ENCODE data around the gene TMTC2. TPM values are rescaled to one million over a fixed set of nuclear protein-coding genes. Genes with fewer than 3 reads are reported as not detected.

The TMTC2 gene
- total RNA-seq, 1 donor from 2014 or later: 20.2 TPM

GRCh38 chr12:82866227-82866775, 179.6 kb downstream of the TMTC2 start:
- no peak for DNase-seq (ENCODE audit: extremely low spot score, unreplicated experiment)
- H3K4me3 Mint-ChIP-seq (ENCODE audit: unreplicated experiment): no peak overlapping the region
- H3K27me3 Mint-ChIP-seq (ENCODE audit: unreplicated experiment): no peaks in the 10 kb centered on the region
- no peak for TF ChIP-seq CTCF (IDR thresholded peaks at IDR 0.05)
- peaks cover 7% of the 10 kb centered on the region for H3K36me3 Mint-ChIP-seq (ENCODE audit: unreplicated experiment)
- H3K27ac Mint-ChIP-seq (ENCODE audit: unreplicated experiment): no peak overlapping the region
- H3K4me1 Mint-ChIP-seq (ENCODE audit: unreplicated experiment): peaks cover 27% of the 10 kb centered on the region
- H3K9me3 Mint-ChIP-seq (ENCODE audit: unreplicated experiment): no peaks in the 10 kb centered on the region

GRCh38 chr12:82866946-82867345, 180.2 kb downstream of the TMTC2 start:
- H3K4me1 Mint-ChIP-seq (ENCODE audit: unreplicated experiment): peaks cover 24% of the 10 kb centered on the region
- H3K27me3 Mint-ChIP-seq (ENCODE audit: unreplicated experiment): no peaks in the 10 kb centered on the region
- no peak for DNase-seq (ENCODE audit: extremely low spot score, unreplicated experiment)
- no peak overlapping the region for H3K4me3 Mint-ChIP-seq (ENCODE audit: unreplicated experiment)
- no peaks in the 10 kb centered on the region for H3K9me3 Mint-ChIP-seq (ENCODE audit: unreplicated experiment)
- no peak overlapping the region for H3K27ac Mint-ChIP-seq (ENCODE audit: unreplicated experiment)
- TF ChIP-seq CTCF (IDR thresholded peaks at IDR 0.05): no peak
- peaks cover 7% of the 10 kb centered on the region for H3K36me3 Mint-ChIP-seq (ENCODE audit: unreplicated experiment)

- Mint-ChIP-seq H3K4me1 (ENCODE audit: unreplicated experiment) (peaks cover 16% of the 10 kb centered on the region), H3K9me3 (ENCODE audit: unreplicated experiment) (no peaks in the 10 kb centered on the region), H3K27ac (ENCODE audit: unreplicated experiment) (no peak overlapping the region), H3K27me3 (ENCODE audit: unreplicated experiment) (no peaks in the 10 kb centered on the region), H3K4me3 (ENCODE audit: unreplicated experiment) (no peak overlapping the region), H3K36me3 (ENCODE audit: unreplicated experiment) (peaks cover 7% of the 10 kb centered on the region)
- DNase-seq (ENCODE audit: extremely low spot score, unreplicated experiment): no peak
- no peak for TF ChIP-seq CTCF (IDR thresholded peaks at IDR 0.05)
These were observed 181.2 kb downstream of the TMTC2 start for GRCh38 chr12:82867762-82868500.

DNA sequence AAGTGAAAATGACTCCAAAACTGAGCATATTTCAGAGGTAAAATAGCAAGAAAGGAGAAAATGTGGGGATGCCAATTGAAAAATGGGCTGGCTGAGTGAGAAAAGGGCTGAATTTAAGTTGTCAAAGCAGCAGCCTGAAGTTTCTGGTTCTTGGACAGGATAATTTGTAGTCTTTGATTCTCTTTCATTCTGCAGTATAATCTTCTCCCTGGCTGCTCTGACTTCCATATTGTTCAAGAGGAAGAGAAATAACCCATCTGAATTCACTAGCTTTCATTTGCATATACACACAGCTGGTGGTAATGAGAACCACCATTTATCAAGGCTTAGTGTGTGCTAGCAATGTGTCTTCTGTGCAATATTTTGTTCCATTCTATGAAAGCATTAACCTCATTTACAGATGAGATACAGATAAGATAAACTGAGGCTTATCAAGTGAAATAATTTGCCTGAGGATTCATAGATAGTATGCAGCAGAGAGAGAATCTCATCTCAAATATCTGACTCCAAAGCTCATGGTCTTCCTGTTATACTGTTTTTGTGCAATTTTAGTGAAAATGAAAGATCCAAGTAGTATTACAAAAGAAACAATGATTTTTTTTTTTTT, 184.2 kb downstream of the TMTC2 start:
- DNase-seq (ENCODE audit: extremely low spot score, unreplicated experiment): no peak
- peaks cover 13% of the 10 kb centered on the region for H3K4me1 Mint-ChIP-seq (ENCODE audit: unreplicated experiment)
- no peaks in the 10 kb centered on the region for H3K27me3 Mint-ChIP-seq (ENCODE audit: unreplicated experiment)
- peaks cover 3% of the 10 kb centered on the region for H3K36me3 Mint-ChIP-seq (ENCODE audit: unreplicated experiment)
- H3K4me3 Mint-ChIP-seq (ENCODE audit: unreplicated experiment): no peak overlapping the region
- no peaks in the 10 kb centered on the region for H3K9me3 Mint-ChIP-seq (ENCODE audit: unreplicated experiment)
- H3K27ac Mint-ChIP-seq (ENCODE audit: unreplicated experiment): no peak overlapping the region
- TF ChIP-seq CTCF (IDR thresholded peaks at IDR 0.05): no peak

DNA sequence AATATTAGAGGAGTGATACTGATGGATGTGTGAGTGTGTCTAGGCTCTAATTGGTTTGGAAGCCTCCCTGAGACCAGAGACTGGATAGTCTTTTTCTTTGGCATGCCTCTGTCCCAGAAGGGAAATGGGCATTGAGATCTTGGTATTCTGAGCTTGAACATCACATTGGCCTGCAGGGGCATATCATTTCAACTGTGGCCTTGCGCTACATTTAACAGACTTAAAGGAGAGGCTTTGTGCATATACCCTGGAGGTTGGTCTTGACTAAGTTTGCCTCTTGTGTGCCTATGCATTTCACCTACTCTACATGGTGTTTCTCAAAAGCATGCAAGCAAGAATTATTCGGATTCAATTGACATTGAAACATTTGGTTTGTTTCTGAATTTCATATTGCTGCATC, 185.4 kb downstream of the TMTC2 start:
- Mint-ChIP-seq H3K9me3 (ENCODE audit: unreplicated experiment) (no peaks in the 10 kb centered on the region), H3K4me1 (ENCODE audit: unreplicated experiment) (peaks cover 13% of the 10 kb centered on the region), H3K4me3 (ENCODE audit: unreplicated experiment) (no peak overlapping the region), H3K27me3 (ENCODE audit: unreplicated experiment) (no peaks in the 10 kb centered on the region), H3K27ac (ENCODE audit: unreplicated experiment) (no peak overlapping the region), H3K36me3 (ENCODE audit: unreplicated experiment) (peaks cover 3% of the 10 kb centered on the region)
- no peak for TF ChIP-seq CTCF (IDR thresholded peaks at IDR 0.05)
- DNase-seq (ENCODE audit: extremely low spot score, unreplicated experiment): no peak

Measured in osteocyte (in vitro differentiated cells).